ENCODE data around the gene MED12L.

The MED12L gene

GRCh38 chr3:151262871-151263525 lies 177.5 kb downstream of the MED12L start:
- no peak overlapping the region for H3K4me3 ChIP-seq (ENCODE audit: low read depth, low read length)
- TF ChIP-seq CTCF (IDR thresholded peaks at IDR 0.05; ENCODE audit: low read depth, low read length), result no peak

- H3K4me3 ChIP-seq (ENCODE audit: low read depth, low read length), result no peak overlapping the region
- no peak for TF ChIP-seq CTCF (IDR thresholded peaks at IDR 0.05; ENCODE audit: low read depth, low read length)
These were observed 179.1 kb downstream of the MED12L start for GRCh38 chr3:151264605-151265004.

- no peak overlapping the region for H3K4me3 ChIP-seq (ENCODE audit: low read depth, low read length)
- no peak for TF ChIP-seq CTCF (IDR thresholded peaks at IDR 0.05; ENCODE audit: low read depth, low read length)
These were observed 179.7 kb downstream of the MED12L start for GRCh38 chr3:151265166-151265565.

GRCh38 chr3:151265866-151266265 lies 180.4 kb downstream of the MED12L start:
- no peak for TF ChIP-seq CTCF (IDR thresholded peaks at IDR 0.05; ENCODE audit: low read depth, low read length)
- no peak overlapping the region for H3K4me3 ChIP-seq (ENCODE audit: low read depth, low read length)

- no peak overlapping the region for H3K4me3 ChIP-seq (ENCODE audit: low read depth, low read length)
- no peak for TF ChIP-seq CTCF (IDR thresholded peaks at IDR 0.05; ENCODE audit: low read depth, low read length)
These were observed 181.6 kb downstream of the MED12L start for GRCh38 chr3:151267066-151267465.

- no peak for TF ChIP-seq CTCF (IDR thresholded peaks at IDR 0.05; ENCODE audit: low read depth, low read length)
- H3K4me3 ChIP-seq (ENCODE audit: low read depth, low read length), result no peak overlapping the region
These were observed 183.1 kb downstream of the MED12L start for GRCh38 chr3:151268267-151269235.

- no peak for TF ChIP-seq CTCF (IDR thresholded peaks at IDR 0.05; ENCODE audit: low read depth, low read length)
- H3K4me3 ChIP-seq (ENCODE audit: low read depth, low read length), result no peak overlapping the region
These were observed 184.2 kb downstream of the MED12L start for GRCh38 chr3:151269631-151270030.
